ENCODE results near the gene ARID1A.

The ARID1A gene

GRCh38 chr1:26686795-26687194 is 9.0 kb upstream of the ARID1A start:
- no peak for DNase-seq (ENCODE audit: low read depth)
- no peak overlapping the region for H3K4me3 ChIP-seq (ENCODE audit: control insufficient read depth, low read depth, low read length)
- no peak for TF ChIP-seq CTCF (conservative IDR thresholded peaks at IDR 0.05; ENCODE audit: control insufficient read depth, insufficient read depth, low read depth, low read length)

DNA sequence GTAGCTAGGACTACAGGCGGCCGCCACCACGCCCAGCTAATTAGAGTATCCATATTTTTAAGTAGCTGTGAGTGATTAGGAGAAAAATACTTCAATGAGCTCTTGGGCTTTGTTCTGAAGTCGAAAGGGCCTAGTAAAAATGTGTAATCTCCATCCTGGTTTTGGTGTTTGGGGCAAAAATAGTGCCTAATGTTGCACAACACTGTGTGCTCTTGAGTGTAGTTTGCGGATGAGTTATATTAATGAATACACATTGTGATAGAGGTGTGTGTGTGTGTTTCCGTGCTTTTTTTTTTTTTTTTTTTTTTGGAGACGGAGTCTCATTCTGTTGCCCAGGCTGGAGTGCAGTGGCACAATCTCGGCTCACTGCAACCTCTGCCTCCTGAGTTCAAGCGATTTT is 6.3 kb upstream of the ARID1A start:
- TF ChIP-seq CTCF (conservative IDR thresholded peaks at IDR 0.05; ENCODE audit: control insufficient read depth, insufficient read depth, low read depth, low read length), result no peak
- DNase-seq (ENCODE audit: low read depth), result no peak
- H3K4me3 ChIP-seq (ENCODE audit: control insufficient read depth, low read depth, low read length), result no peak overlapping the region

GRCh38 chr1:26690157-26690556 is 5.7 kb upstream of the ARID1A start:
- no peak overlapping the region for H3K4me3 ChIP-seq (ENCODE audit: control insufficient read depth, low read depth, low read length)
- DNase-seq (ENCODE audit: low read depth), result no peak
- TF ChIP-seq CTCF (conservative IDR thresholded peaks at IDR 0.05; ENCODE audit: control insufficient read depth, insufficient read depth, low read depth, low read length), result no peak

DNA sequence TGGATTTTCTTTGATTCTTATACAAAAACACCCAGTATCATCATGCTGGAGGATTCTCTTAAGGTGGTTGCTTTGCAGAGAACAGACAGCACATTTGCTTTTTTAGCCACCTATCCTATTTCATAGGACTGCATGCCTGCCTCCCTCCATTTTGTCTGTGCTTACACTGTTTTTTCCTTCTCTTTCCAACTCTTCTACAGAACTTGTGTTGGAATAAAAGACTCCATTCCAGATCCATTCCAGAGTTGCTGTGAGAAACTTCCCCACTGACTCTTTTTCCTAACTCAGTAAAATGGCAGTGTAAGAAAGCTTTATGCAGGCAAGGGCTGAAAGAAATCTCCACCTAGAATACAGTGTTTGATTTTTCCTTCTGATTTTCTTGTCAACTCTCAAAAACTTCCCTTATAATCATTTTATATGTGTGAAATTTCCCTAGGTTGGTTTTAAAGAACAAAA is 5.2 kb upstream of the ARID1A start:
- no peak overlapping the region for H3K4me3 ChIP-seq (ENCODE audit: control insufficient read depth, low read depth, low read length)
- TF ChIP-seq CTCF (conservative IDR thresholded peaks at IDR 0.05; ENCODE audit: control insufficient read depth, insufficient read depth, low read depth, low read length), result no peak
- no peak for DNase-seq (ENCODE audit: low read depth)

DNA sequence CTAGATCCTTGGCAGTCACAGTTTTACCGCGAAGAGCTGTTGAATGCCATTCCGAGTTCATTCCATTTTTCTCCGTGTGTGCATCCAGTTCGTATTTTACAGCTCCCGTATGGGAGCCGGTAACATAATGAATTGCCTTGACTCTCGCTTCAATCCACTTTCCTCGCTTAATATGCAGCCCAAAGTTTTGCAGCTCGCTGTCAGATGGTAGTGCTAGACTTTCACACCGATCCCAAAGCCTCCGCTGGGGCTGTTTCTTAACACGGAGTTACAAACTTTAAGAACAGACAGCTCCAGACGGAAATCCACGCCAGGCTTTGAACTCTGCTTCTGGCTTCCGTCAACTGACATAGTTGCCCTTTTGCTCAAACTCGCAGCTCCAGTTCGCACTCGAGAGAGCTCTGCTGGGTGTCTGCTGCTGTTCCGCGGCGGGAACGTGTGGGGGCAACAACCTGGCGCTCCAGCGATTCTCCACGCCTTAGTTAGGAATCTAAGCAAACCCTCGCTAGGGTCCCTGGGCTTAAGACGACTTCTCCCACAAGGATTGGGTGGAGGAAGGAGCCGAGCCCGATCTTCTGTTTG is 3.5 kb upstream of the ARID1A start:
- no peak for TF ChIP-seq CTCF (conservative IDR thresholded peaks at IDR 0.05; ENCODE audit: control insufficient read depth, insufficient read depth, low read depth, low read length)
- DNase-seq (ENCODE audit: low read depth), result peak; percentile 91
- H3K4me3 ChIP-seq (ENCODE audit: control insufficient read depth, low read depth, low read length), result peak overlapping the region; percentile 70

GRCh38 chr1:26692793-26693490 is 2.9 kb upstream of the ARID1A start:
- peak overlapping the region; percentile 70 for H3K4me3 ChIP-seq (ENCODE audit: control insufficient read depth, low read depth, low read length)
- TF ChIP-seq CTCF (conservative IDR thresholded peaks at IDR 0.05; ENCODE audit: control insufficient read depth, insufficient read depth, low read depth, low read length), result no peak

More at GRCh38 chr1:26692793-26693490, 2.9 kb upstream of the ARID1A start:
- peak; percentile 98 for DNase-seq (ENCODE audit: low read depth)
